ENCODE results near the gene CENPQ.

DNA sequence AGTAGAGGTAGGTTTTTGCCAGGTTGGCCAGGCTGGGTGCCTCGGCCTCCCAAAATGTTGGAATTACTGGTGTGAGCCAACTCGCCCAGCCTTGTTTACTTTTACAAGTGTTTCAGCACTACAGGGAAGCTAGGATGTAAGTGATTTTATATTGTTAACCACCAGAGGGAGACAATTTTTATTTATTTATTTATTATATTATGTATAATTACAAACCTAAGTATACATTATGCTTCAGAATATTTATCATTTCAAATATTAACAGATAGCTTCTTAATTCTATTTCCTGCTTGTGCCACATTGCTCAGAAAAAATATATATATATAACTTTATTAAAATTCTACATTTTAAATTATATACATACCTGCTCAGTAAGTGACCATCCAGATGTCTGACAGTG is 9.9 kb upstream of the CENPQ start:
- TF ChIP-seq EZH2 (IDR thresholded peaks at IDR 0.05; ENCODE audit: insufficient read depth, low read length): no peak
- TF ChIP-seq CTCF (IDR thresholded peaks at IDR 0.05; ENCODE audit: insufficient read depth, low read depth, low read length): no peak

All from astrocyte (in vitro differentiated cells and primary cell).